Central memory CD8-positive, alpha-beta T cell (primary cell): Measurements from ENCODE around the gene COQ3.
"Not testable (repeated sequence)": the region's sequence is repeated elsewhere in the genome, so short reads cannot be mapped to it uniquely, and the experiment has no call there.

Experiments used
- ATAC-seq: fragments of 150-1000 bp; cut with Tn5 transposase; replicated peaks from 2 replicates; pipeline ENCODE4 v1.10.0; 2022; ENCODE audit warnings: mild to moderate bottlenecking, moderate FRiP score, moderate number of reproducible peaks; ENCODE audit not compliant: poor library complexity, severe bottlenecking; ENCODE audit errors: extremely low read depth
- DNase-seq, 2 donors: peaks; one replicate each; pipeline ENCODE4 v3.0.0; 2021; ENCODE audit warnings: low spot score in 2 of 2
- H3K27ac Mint-ChIP-seq: one replicate; pipeline ENCODE4 v1.8.0; 2022; ENCODE audit warnings: low read depth, mild to moderate bottlenecking, moderate library complexity, mixed read lengths
- H3K27me3 Mint-ChIP-seq: one replicate; pipeline ENCODE4 v1.8.0; 2022; ENCODE audit warnings: mixed read lengths
- H3K36me3 Mint-ChIP-seq: one replicate; pipeline ENCODE4 v1.8.0; 2022; ENCODE audit warnings: mild to moderate bottlenecking, moderate library complexity, mixed read lengths; ENCODE audit not compliant: insufficient read depth
- H3K4me1 Mint-ChIP-seq: one replicate; pipeline ENCODE4 v1.8.0; 2022; ENCODE audit warnings: mixed read lengths
- H3K4me3 Mint-ChIP-seq: one replicate; pipeline ENCODE4 v1.8.0; 2022; ENCODE audit warnings: mild to moderate bottlenecking, moderate library complexity, mixed read lengths
- H3K9me3 Mint-ChIP-seq: one replicate; pipeline ENCODE4 v1.8.0; 2022; ENCODE audit warnings: mixed read lengths

COQ3 gene

GRCh38 chr6:99345164-99345563 lies 48.8 kb downstream of the COQ3 start:
- Mint-ChIP-seq H3K27me3 (peaks cover 35% of the 10 kb centered on the region), H3K4me3 (no peak overlapping the region), H3K9me3 (no peaks in the 10 kb centered on the region), H3K36me3 (no peaks in the 10 kb centered on the region), H3K4me1 (no peaks in the 10 kb centered on the region), H3K27ac (no peak overlapping the region)
- no peak for ATAC-seq
- DNase-seq = no peak

DNA sequence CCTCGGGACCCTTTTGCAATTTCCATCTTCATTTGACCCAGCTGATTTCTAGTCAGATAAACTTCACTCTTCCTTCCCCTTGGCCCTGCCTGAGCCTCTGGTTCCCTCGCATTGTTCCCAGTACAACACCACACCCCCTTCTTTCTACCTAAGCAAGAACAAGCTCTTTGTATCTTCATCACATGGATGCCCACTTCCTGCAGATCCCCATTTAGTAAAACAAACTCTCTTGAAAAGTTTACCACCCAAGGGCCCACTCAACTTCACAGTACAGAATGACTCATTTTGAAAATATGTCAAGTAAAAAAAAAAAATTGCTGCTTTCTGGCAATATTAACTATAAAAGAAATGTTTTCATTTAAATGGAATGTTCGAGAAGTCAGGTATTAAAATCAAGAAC lies 49.7 kb downstream of the COQ3 start:
- Mint-ChIP-seq H3K9me3 (no peaks in the 10 kb centered on the region), H3K27me3 (peaks cover 32% of the 10 kb centered on the region), H3K4me3 (no peak overlapping the region), H3K27ac (no peak overlapping the region), H3K4me1 (no peaks in the 10 kb centered on the region), H3K36me3 (no peaks in the 10 kb centered on the region)
- no peak for ATAC-seq
- DNase-seq = no peak

GRCh38 chr6:99341862-99342455 lies 52.0 kb downstream of the COQ3 start:
- Mint-ChIP-seq H3K4me3 (no peak overlapping the region), H3K9me3 (no peaks in the 10 kb centered on the region), H3K27ac (no peak overlapping the region), H3K27me3 (peaks cover 42% of the 10 kb centered on the region), H3K36me3 (peaks cover under 1% of the 10 kb centered on the region), H3K4me1 (no peaks in the 10 kb centered on the region)
- DNase-seq (no peak), ATAC-seq (no peak)

GRCh38 chr6:99338188-99338587 lies 55.8 kb downstream of the COQ3 start:
- no peak overlapping the region for H3K4me3 Mint-ChIP-seq

GRCh38 chr6:99335298-99335697 lies 58.7 kb downstream of the COQ3 start:
- peaks cover 30% of the 10 kb centered on the region for H3K27me3 Mint-ChIP-seq
- H3K9me3 Mint-ChIP-seq, H3K27ac Mint-ChIP-seq, H3K4me3 Mint-ChIP-seq, H3K36me3 Mint-ChIP-seq, ATAC-seq, DNase-seq, H3K4me1 Mint-ChIP-seq: not testable (repeated sequence)

More at GRCh38 chr6:99338188-99338587, 55.8 kb downstream of the COQ3 start:
- no peak overlapping the region for H3K27ac Mint-ChIP-seq
- ATAC-seq (no peak), DNase-seq (no peak)
- H3K9me3 Mint-ChIP-seq = no peaks in the 10 kb centered on the region
- H3K4me1 Mint-ChIP-seq = no peaks in the 10 kb centered on the region
- H3K36me3 Mint-ChIP-seq = peaks cover 2% of the 10 kb centered on the region
- peaks cover 30% of the 10 kb centered on the region for H3K27me3 Mint-ChIP-seq

DNA sequence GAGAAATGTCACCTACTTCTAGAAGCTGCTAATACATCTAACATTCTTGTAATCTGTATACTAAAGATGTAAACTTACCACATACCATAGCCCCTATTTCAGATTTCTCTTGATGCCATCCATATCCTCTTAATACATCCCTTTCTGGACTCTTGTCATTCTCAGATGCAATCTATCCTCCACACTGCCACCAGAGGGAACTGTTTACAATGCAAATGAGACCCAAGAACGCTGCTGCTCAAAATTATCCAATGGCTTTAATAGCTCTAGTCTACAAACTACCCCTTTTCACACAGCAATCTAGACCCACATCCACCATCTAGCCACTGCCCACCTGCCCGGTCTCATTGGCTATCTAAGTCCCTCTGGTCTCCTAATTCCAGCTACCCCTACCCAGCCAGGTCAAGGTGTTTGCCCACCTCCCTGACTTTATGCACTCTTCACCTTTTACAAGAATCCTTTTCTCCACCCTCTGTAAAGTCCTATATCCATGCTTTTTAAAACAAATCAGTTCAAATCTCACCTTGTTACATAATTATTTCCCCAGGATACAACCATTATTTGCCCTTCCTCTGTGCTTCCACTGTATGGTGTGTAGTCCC lies 59.4 kb downstream of the COQ3 start:
- Mint-ChIP-seq H3K9me3 (no peaks in the 10 kb centered on the region), H3K27ac (no peak overlapping the region), H3K36me3 (peaks cover 2% of the 10 kb centered on the region), H3K4me3 (no peak overlapping the region), H3K27me3 (peaks cover 30% of the 10 kb centered on the region), H3K4me1 (no peaks in the 10 kb centered on the region)
- no peak for DNase-seq
- no peak for ATAC-seq

DNA sequence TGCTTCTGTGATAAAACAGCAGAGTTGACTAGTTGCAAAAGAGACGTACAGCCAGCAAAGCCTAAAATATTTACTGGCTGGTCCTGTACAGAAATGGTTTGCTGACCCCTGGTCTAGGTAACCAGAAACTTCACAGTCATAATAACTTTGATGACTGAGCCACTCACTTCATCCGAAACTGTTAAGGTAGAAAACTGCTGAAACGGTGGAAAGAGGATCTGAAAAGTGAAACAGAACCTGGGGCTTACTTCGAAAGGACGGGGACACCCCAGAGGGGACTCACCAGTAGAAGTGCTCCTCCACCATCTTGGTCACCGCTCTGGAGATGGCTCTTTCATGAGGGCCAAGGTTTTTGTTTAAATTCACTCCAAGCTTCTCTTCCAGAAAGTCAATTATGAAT lies 60.9 kb downstream of the COQ3 start:
- Mint-ChIP-seq H3K9me3 (no peaks in the 10 kb centered on the region), H3K36me3 (peaks cover 2% of the 10 kb centered on the region), H3K4me1 (no peaks in the 10 kb centered on the region), H3K4me3 (no peak overlapping the region), H3K27ac (no peak overlapping the region), H3K27me3 (peaks cover 17% of the 10 kb centered on the region)
- DNase-seq = no peak
- no peak for ATAC-seq

GRCh38 chr6:99331531-99331930 lies 62.5 kb downstream of the COQ3 start:
- DNase-seq = no peak
- Mint-ChIP-seq H3K4me1 (no peaks in the 10 kb centered on the region), H3K4me3 (no peak overlapping the region), H3K27ac (no peak overlapping the region), H3K27me3 (peaks cover 4% of the 10 kb centered on the region), H3K9me3 (no peaks in the 10 kb centered on the region), H3K36me3 (no peaks in the 10 kb centered on the region)
- no peak for ATAC-seq

DNA sequence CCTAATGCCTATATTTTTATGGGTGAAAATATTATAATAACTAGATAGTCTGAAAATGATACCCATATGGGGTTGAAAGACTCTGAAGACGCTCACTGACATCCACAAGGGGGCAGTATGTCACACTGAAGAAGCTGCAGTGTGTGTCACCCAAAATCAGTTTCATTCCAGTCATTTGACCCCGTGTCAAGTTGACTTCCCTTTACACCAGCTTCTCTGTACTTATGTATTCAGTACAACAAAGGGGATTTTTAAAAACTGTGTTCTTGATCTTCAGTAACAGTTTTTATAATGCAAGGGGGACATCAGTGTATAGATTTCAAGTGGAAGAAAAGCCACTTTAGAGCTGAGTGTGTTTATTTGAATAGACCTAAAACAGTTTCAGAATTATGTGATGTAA lies 63.8 kb downstream of the COQ3 start:
- H3K4me1 Mint-ChIP-seq = no peaks in the 10 kb centered on the region
- DNase-seq (peak; percentile 22 to 25), ATAC-seq (peak; percentile 66)
- no peaks in the 10 kb centered on the region for H3K9me3 Mint-ChIP-seq
- H3K27me3 Mint-ChIP-seq = no peaks in the 10 kb centered on the region
- H3K4me3 Mint-ChIP-seq = no peak overlapping the region
- H3K36me3 Mint-ChIP-seq = no peaks in the 10 kb centered on the region
- no peak overlapping the region for H3K27ac Mint-ChIP-seq

- no peaks in the 10 kb centered on the region for H3K4me1 Mint-ChIP-seq
- no peaks in the 10 kb centered on the region for H3K36me3 Mint-ChIP-seq
- peaks cover 14% of the 10 kb centered on the region for H3K27me3 Mint-ChIP-seq
- H3K4me3 Mint-ChIP-seq = no peak overlapping the region
- H3K27ac Mint-ChIP-seq = no peak overlapping the region
- DNase-seq = no peak
- ATAC-seq = no peak
- no peaks in the 10 kb centered on the region for H3K9me3 Mint-ChIP-seq
These were observed 69.0 kb downstream of the COQ3 start for GRCh38 chr6:99324996-99325395.
